GM23338 (cell line): Measurements from ENCODE around the gene ABCD1. TPM values are rescaled to one million over a fixed set of nuclear protein-coding genes. Genes with fewer than 3 reads are reported as not detected.

Source experiments
- polyA plus RNA-seq: library from polyadenylated mRNA; unstranded; fragments of >200 nt; fragmentation: Nextera tagmentation; extraction: Ambion mirVana; gene quantifications from 2 replicates; pipeline ENCODE4 v1.2.1, GENCODE V29; 2016
- total RNA-seq: library from RNA; depleted of rRNA; stranded (reverse); fragments of >200 nt; shearing (Covaris generic); gene quantifications from 2 replicates; pipeline ENCODE4 v1.2.3, GENCODE V29; 2014; rRNA removed

Gene ABCD1
- total and polyA plus RNA-seq, 2 experiments from 2014 or later: 2.4 to 8.9 TPM

Other genes with a start within 250 kb of the ABCD1 start
- gene BGN, start 229.9 kb upstream of the ABCD1 start, total RNA-seq: 0.23 and 0.87 TPM in 2 replicates
- gene BGN, start 229.9 kb upstream of the ABCD1 start, polyA plus RNA-seq: 0.71 and 1.8 TPM in 2 replicates
- gene ATP2B3, start 207.2 kb upstream of the ABCD1 start, total RNA-seq: 0.17 and 0.54 TPM in 2 replicates
- gene ATP2B3, start 207.2 kb upstream of the ABCD1 start, polyA plus RNA-seq: 0.09 TPM in 1 of 2 replicates, not detected in the other
- 18.3 and 30.2 TPM in 2 replicates for gene CCNQ, start 125.7 kb upstream of the ABCD1 start, total RNA-seq
- gene CCNQ, start 125.7 kb upstream of the ABCD1 start, polyA plus RNA-seq: 19.4 and 23.9 TPM in 2 replicates
- gene DUSP9, start 77.7 kb upstream of the ABCD1 start, total RNA-seq: 3.4 and 3.9 TPM in 2 replicates
- gene DUSP9, start 77.7 kb upstream of the ABCD1 start, polyA plus RNA-seq: 0.54 and 0.71 TPM in 2 replicates
- gene PNCK, start 51.0 kb upstream of the ABCD1 start, total RNA-seq: 5.4 and 11.9 TPM in 2 replicates
- gene PNCK, start 51.0 kb upstream of the ABCD1 start, polyA plus RNA-seq: 3.0 and 3.5 TPM in 2 replicates
- 61.9 and 68.6 TPM in 2 replicates for gene SLC6A8, start 36.9 kb upstream of the ABCD1 start, total RNA-seq
- 19.5 and 22.2 TPM in 2 replicates for gene SLC6A8, start 36.9 kb upstream of the ABCD1 start, polyA plus RNA-seq
- gene BCAP31, start 469 bp upstream of the ABCD1 start, total RNA-seq: 85.0 and 104 TPM in 2 replicates
- gene BCAP31, start 469 bp upstream of the ABCD1 start, polyA plus RNA-seq: 136 and 145 TPM in 2 replicates
- 3.2 and 4.1 TPM in 2 replicates for gene PLXNB3, start 39.4 kb downstream of the ABCD1 start, total RNA-seq
- gene PLXNB3, start 39.4 kb downstream of the ABCD1 start, polyA plus RNA-seq: 0.30 and 0.70 TPM in 2 replicates
- 0.23 TPM in 1 of 2 replicates, not detected in the other for gene SRPK3, start 56.2 kb downstream of the ABCD1 start, total RNA-seq
- 0.15 and 0.19 TPM in 2 replicates for gene SRPK3, start 56.2 kb downstream of the ABCD1 start, polyA plus RNA-seq
- gene IDH3G, start 69.5 kb downstream of the ABCD1 start, total RNA-seq: 43.0 and 49.0 TPM in 2 replicates
- 41.4 and 45.5 TPM in 2 replicates for gene IDH3G, start 69.5 kb downstream of the ABCD1 start, polyA plus RNA-seq
- 107 and 168 TPM in 2 replicates for gene SSR4, start 69.8 kb downstream of the ABCD1 start, total RNA-seq
- 352 and 404 TPM in 2 replicates for gene SSR4, start 69.8 kb downstream of the ABCD1 start, polyA plus RNA-seq
- 194 and 230 TPM in 2 replicates for gene PDZD4, start 105.7 kb downstream of the ABCD1 start, total RNA-seq
- 30.5 and 34.5 TPM in 2 replicates for gene PDZD4, start 105.7 kb downstream of the ABCD1 start, polyA plus RNA-seq
- gene L1CAM, start 161.3 kb downstream of the ABCD1 start, total RNA-seq: 27.6 and 29.2 TPM in 2 replicates
- gene L1CAM, start 161.3 kb downstream of the ABCD1 start, polyA plus RNA-seq: 7.4 and 7.8 TPM in 2 replicates
- not detected in 2 replicates for gene AVPR2, start 179.8 kb downstream of the ABCD1 start, total RNA-seq
- gene AVPR2, start 179.8 kb downstream of the ABCD1 start, polyA plus RNA-seq: not detected in 2 replicates
- gene ARHGAP4, start 201.4 kb downstream of the ABCD1 start, total RNA-seq: 57.8 and 59.5 TPM in 2 replicates
- gene ARHGAP4, start 201.4 kb downstream of the ABCD1 start, polyA plus RNA-seq: 21.2 and 21.5 TPM in 2 replicates
- gene NAA10, start 210.2 kb downstream of the ABCD1 start, total RNA-seq: 112 and 136 TPM in 2 replicates
- 140 and 145 TPM in 2 replicates for gene NAA10, start 210.2 kb downstream of the ABCD1 start, polyA plus RNA-seq
- gene RENBP, start 219.8 kb downstream of the ABCD1 start, total RNA-seq: 8.6 and 10.3 TPM in 2 replicates
- gene RENBP, start 219.8 kb downstream of the ABCD1 start, polyA plus RNA-seq: 1.5 and 2.0 TPM in 2 replicates
- 169 and 188 TPM in 2 replicates for gene HCFC1, start 247.0 kb downstream of the ABCD1 start, total RNA-seq
- gene HCFC1, start 247.0 kb downstream of the ABCD1 start, polyA plus RNA-seq: 33.0 and 33.2 TPM in 2 replicates
- gene TMEM187, start 247.9 kb downstream of the ABCD1 start, total RNA-seq: 4.4 and 9.7 TPM in 2 replicates
- 2.4 and 2.5 TPM in 2 replicates for gene TMEM187, start 247.9 kb downstream of the ABCD1 start, polyA plus RNA-seq